Testis (tissue), 3 donors: ENCODE results near the gene PTPRD. TPM values are rescaled to one million over a fixed set of nuclear protein-coding genes. Genes with fewer than 3 reads are reported as not detected.

Experiments
- DNase-seq: peaks from one replicate; pipeline ENCODE4 v3.0.0-alpha.2; 2019
- H3K27ac ChIP-seq, 2 donors: fragments of 200-600 bp; sonication (generic); one replicate each; pipeline ENCODE4 v1.5.1; 2019
- H3K27me3 ChIP-seq: fragments of 200-600 bp; sonication (generic); one replicate; pipeline ENCODE4 v1.5.1; 2019
- H3K36me3 ChIP-seq: fragments of 200-600 bp; sonication (generic); one replicate; pipeline ENCODE4 v1.5.1; 2017; ENCODE audit warnings: low read depth; ENCODE audit errors: missing control alignments
- H3K4me1 ChIP-seq: fragments of 200-600 bp; sonication (generic); one replicate; pipeline ENCODE4 v1.5.1; 2019
- H3K4me3 ChIP-seq, 2 donors: fragments of 200-600 bp; sonication (generic); one replicate each; pipeline ENCODE4 v1.5.1; 2017 to 2019
- H3K9me3 ChIP-seq: fragments of 200-600 bp; sonication (generic); one replicate; pipeline ENCODE4 v1.5.1; 2017
- POLR2A ChIP-seq: fragments of 450-650 bp; IDR thresholded peaks from one replicate; pipeline ENCODE4 v1.6.1; 2017; ENCODE audit warnings: antibody characterized with exemption, mild to moderate bottlenecking, moderate library complexity
- WGBS, 2 donors: methylation state at CpG; one replicate each; pipeline ENCODE4 v1.1.5; 2018; 5-methylcytosine and 5-hydroxymethylcytosine counted together
- intact Hi-C: fragments of 100-400 bp; cut with DNase I; formaldehyde crosslinking; loops from one replicate; pipeline ENCODE4 v1.15.1; 2023; ENCODE audit warnings: low total_unique reads
- polyA plus RNA-seq: library from polyadenylated mRNA; stranded (reverse); fragments of 350-450 nt; fragmentation: Illumina TruSeq; extraction: RNeasy Lipid Tissue Mini Kit (QIAGEN cat#74804); gene quantifications from one replicate; pipeline ENCODE4 v1.2.3, GENCODE V29; 2014; ENCODE audit warnings: low read depth, low replicate concordance; ENCODE audit not compliant: insufficient read depth
- total RNA-seq, 2 donors: library from RNA; depleted of rRNA; stranded (reverse); fragments of >200 nt; gene quantifications; one replicate each; pipeline ENCODE4 v1.2.3, GENCODE V29; 2016
- TF ChIP-seq, protein P1 (sequence below), 3 experiments: fragments of 450-650 bp in 2 of 3; fragments of 200-600 bp in 1 of 3; sonication (generic) in 1 of 3; IDR thresholded peaks; one replicate each; pipeline ENCODE4 v1.5.1; 2016 to 2019; ENCODE audit warnings: antibody characterized with exemption in 3 of 3, mild to moderate bottlenecking in 2 of 3, moderate library complexity in 1 of 3

Gene PTPRD
- total and polyA plus RNA-seq, 3 donors from 2014 or later, result 15.4 to 33.6 (median 32.5) TPM

DNA sequence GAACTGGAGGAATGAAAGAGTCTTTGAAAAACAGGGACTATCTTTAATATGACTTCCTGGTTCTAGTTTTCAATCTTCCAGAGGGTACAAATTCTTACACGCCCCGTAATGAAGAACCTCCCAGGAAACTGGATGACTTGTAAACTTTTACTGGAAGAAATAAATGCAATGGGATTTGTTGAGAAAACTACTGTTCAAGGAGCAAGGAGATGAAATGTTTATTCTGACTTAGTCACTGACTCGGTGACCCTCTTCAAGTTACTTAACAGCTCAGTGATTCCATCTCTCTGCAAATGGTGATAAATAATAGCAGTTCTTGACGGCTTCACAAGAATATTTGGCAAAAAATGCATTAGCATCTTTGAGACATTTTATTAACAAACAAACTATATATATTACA is 858.6 kb downstream of the PTPRD start:
- Histone ChIP-seq H3K4me1 (no peaks in the 10 kb centered on the region), H3K36me3 (no peaks in the 10 kb centered on the region), H3K27ac (no peak overlapping the region), H3K9me3 (no peaks in the 10 kb centered on the region), H3K27me3 (no peaks in the 10 kb centered on the region), H3K4me3 (no peak overlapping the region)
- TF ChIP-seq, protein P1, sequence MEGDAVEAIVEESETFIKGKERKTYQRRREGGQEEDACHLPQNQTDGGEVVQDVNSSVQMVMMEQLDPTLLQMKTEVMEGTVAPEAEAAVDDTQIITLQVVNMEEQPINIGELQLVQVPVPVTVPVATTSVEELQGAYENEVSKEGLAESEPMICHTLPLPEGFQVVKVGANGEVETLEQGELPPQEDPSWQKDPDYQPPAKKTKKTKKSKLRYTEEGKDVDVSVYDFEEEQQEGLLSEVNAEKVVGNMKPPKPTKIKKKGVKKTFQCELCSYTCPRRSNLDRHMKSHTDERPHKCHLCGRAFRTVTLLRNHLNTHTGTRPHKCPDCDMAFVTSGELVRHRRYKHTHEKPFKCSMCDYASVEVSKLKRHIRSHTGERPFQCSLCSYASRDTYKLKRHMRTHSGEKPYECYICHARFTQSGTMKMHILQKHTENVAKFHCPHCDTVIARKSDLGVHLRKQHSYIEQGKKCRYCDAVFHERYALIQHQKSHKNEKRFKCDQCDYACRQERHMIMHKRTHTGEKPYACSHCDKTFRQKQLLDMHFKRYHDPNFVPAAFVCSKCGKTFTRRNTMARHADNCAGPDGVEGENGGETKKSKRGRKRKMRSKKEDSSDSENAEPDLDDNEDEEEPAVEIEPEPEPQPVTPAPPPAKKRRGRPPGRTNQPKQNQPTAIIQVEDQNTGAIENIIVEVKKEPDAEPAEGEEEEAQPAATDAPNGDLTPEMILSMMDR (IDR thresholded peaks at IDR 0.05), result no peak
- no peak for TF ChIP-seq POLR2A
- DNase-seq, result no peak
- whole genome bisulfite sequencing, 2 donors, result 78 to 84% methylated on average over 4 of the region's 4 CpGs
- intact Hi-C loops, result no loop called here

DNA sequence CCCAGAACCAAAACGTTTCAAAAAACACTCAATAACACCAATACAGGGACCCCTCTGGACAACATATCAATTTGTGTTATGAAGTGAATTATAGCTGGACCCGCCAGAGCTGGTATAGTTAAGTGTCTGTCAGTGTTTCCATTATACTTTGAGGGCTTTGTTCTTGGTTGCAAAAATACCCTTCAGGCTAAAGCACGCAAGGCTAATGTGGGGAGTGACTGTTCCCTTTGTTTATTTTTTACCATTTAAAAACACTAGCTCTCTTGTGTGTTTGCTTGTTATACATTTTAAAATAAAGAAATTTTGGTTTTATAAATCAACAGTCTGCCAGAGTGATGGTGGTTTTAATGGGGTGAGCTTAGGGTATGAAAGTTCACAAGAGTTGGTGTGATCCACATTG is 859.5 kb downstream of the PTPRD start:
- H3K36me3 ChIP-seq, result no peaks in the 10 kb centered on the region
- no peaks in the 10 kb centered on the region for H3K27me3 ChIP-seq
- WGBS, 2 donors, result 51 to 56% methylated on average over 3 of the region's 3 CpGs
- DNase-seq, result no peak
- no peak for TF ChIP-seq POLR2A
- TF ChIP-seq, protein P1 (IDR thresholded peaks at IDR 0.05), result no peak
- intact Hi-C loops, result no loop called here
- no peak overlapping the region for H3K4me3 ChIP-seq
- H3K4me1 ChIP-seq, result no peaks in the 10 kb centered on the region
- H3K27ac ChIP-seq, result peak overlapping the region in 1 of 2 donors; percentile 31
- H3K9me3 ChIP-seq, result no peaks in the 10 kb centered on the region

DNA sequence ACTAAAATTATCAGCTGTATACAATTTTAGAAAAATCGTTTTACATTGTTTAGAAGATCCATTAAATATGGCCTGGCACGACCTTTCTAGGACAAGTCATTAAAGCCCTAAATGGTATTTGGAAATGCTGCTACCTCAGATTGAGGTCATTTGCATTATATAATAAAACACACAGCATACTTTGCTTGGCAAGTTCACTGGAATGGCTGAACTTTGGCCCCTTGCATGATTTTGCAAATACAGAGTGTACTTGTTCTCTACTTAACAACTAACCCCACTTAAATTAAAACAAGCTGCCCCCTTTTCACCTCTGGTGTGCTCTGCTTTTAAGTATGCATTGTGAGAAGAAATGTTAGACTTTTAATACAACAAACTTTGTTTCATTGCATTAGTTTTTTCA is 860.1 kb downstream of the PTPRD start:
- Histone ChIP-seq H3K27me3 (no peaks in the 10 kb centered on the region), H3K4me1 (no peaks in the 10 kb centered on the region), H3K36me3 (no peaks in the 10 kb centered on the region), H3K27ac (peak overlapping the region; percentile 4 to 50), H3K9me3 (no peaks in the 10 kb centered on the region), H3K4me3 (no peak overlapping the region)
- 51 to 55% methylated on average over 2 of the region's 2 CpGs for WGBS, 2 donors
- peak; percentile 69 for DNase-seq
- TF ChIP-seq, protein P1 (IDR thresholded peaks at IDR 0.05), result no peak
- TF ChIP-seq POLR2A, result no peak
- intact Hi-C loops, result no loop called here

DNA sequence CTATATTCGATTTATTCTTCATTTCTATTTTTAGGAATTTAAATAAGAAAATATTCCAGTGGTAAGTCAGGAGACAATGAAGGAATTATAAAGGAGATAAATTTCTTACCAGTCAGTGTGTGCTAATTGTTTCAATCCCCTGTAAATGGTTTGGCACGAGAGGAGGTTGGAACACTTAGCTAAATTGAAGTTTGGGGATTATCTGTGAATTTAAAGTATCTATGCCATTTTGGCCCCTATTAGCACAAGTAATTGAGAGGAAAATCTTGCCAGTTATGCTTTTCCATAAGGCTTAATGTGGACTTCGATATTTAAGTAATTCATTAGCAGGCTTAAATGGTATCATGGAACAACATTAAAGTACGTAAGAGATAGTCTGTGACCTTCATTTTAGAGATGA is 860.8 kb downstream of the PTPRD start:
- WGBS, 2 donors, result 48 to 53% methylated on average over 4 of the region's 4 CpGs
- H3K4me1 ChIP-seq, result no peaks in the 10 kb centered on the region

DNA sequence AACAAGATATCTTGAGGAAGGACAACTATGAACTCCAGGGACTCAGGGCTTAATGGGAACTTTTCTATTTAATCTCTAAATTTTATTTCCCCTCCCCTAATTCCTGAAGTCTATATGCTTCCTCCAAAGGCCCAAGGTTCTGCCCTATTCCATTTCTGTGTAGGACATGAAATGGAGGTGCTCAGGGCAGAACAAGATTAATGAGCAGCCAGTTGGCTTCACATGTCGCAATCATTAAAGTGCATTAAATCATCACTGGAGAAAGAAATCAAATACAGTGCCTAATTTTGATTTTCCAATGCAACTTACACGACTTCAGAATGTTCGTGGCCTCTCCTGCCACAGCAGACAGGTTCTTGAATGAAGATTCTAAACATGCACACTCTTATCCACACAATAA is 862.1 kb downstream of the PTPRD start:
- DNase-seq, result no peak
- 81 to 84% methylated on average over 3 of the region's 3 CpGs for WGBS, 2 donors
- no peaks in the 10 kb centered on the region for H3K9me3 ChIP-seq
- intact Hi-C loops, result no loop called here
- no peak overlapping the region for H3K4me3 ChIP-seq
- H3K36me3 ChIP-seq, result no peaks in the 10 kb centered on the region
- no peaks in the 10 kb centered on the region for H3K4me1 ChIP-seq
- no peaks in the 10 kb centered on the region for H3K27me3 ChIP-seq
- H3K27ac ChIP-seq, result no peak overlapping the region
- TF ChIP-seq POLR2A, result no peak
- TF ChIP-seq, protein P1 (IDR thresholded peaks at IDR 0.05), result no peak

More for the DNA sequence above, 860.8 kb downstream of the PTPRD start:
- no peak for TF ChIP-seq POLR2A
- TF ChIP-seq, protein P1 (IDR thresholded peaks at IDR 0.05), result no peak
- intact Hi-C loops, result no loop called here
- DNase-seq, result no peak
- H3K9me3 ChIP-seq, result no peaks in the 10 kb centered on the region
- no peaks in the 10 kb centered on the region for H3K36me3 ChIP-seq
- H3K4me3 ChIP-seq, result no peak overlapping the region
- no peaks in the 10 kb centered on the region for H3K27me3 ChIP-seq
- peak overlapping the region; percentile 4 to 50 for H3K27ac ChIP-seq
